ENCODE data around the gene WTIP. TPM values are rescaled to one million over a fixed set of nuclear protein-coding genes. Genes with fewer than 3 reads are reported as not detected.

WTIP gene
- total RNA-seq, 4 donors from 2014 or later, result 1.6 to 8.1 (median 2.9) TPM

- Histone ChIP-seq H3K4me1 (no peaks in the 10 kb centered on the region), H3K36me3 (no peaks in the 10 kb centered on the region), H3K27me3 (peaks cover 0 to 4% (median 0%) of the 10 kb centered on the region in 3 donors), H3K4me3 (no peak overlapping the region), H3K27ac (no peak overlapping the region), H3K9me3 (no peaks in the 10 kb centered on the region)
- TF ChIP-seq POLR2A (IDR thresholded peaks at IDR 0.05) (no peak), CTCF (IDR thresholded peaks at IDR 0.05 in 4 of 5, conservative IDR thresholded peaks at IDR 0.05 in 1 of 5) (no peak)
- no peak for DNase-seq
- intact Hi-C loops (cut with DNase I; ENCODE audit: low total_unique reads), result no loop called here
- in situ Hi-C loops (cut with MboI; ENCODE audit: low sequenced_read_pairs in 4 of 4), result loop anchor here in 1 of 4 donors (25.0 kb wide), 1 partner anchor 200 kb away; no protein-coding TSS in a partner anchor
- ATAC-seq, result no peak
These were observed 30.8 kb downstream of the WTIP start for GRCh38 chr19:34512254-34512822.

GRCh38 chr19:34513767-34514166 lies 32.2 kb downstream of the WTIP start:
- H3K9me3 ChIP-seq, result no peaks in the 10 kb centered on the region
- intact Hi-C loops (cut with DNase I; ENCODE audit: low total_unique reads), result no loop called here
- H3K27ac ChIP-seq, result no peak overlapping the region
- no peaks in the 10 kb centered on the region for H3K36me3 ChIP-seq
- peaks cover 0 to 4% (median 0%) of the 10 kb centered on the region in 3 donors for H3K27me3 ChIP-seq
- DNase-seq (no peak), ATAC-seq (no peak)
- no peak overlapping the region for H3K4me3 ChIP-seq
- in situ Hi-C loops (cut with MboI; ENCODE audit: low sequenced_read_pairs in 4 of 4), result loop anchor here in 1 of 4 donors (25.0 kb wide), 1 partner anchor 199 kb away; no protein-coding TSS in a partner anchor
- no peaks in the 10 kb centered on the region for H3K4me1 ChIP-seq
- TF ChIP-seq POLR2A (IDR thresholded peaks at IDR 0.05) (no peak), CTCF (IDR thresholded peaks at IDR 0.05 in 4 of 5, conservative IDR thresholded peaks at IDR 0.05 in 1 of 5) (no peak)

GRCh38 chr19:34519602-34520001 lies 38.0 kb downstream of the WTIP start:
- intact Hi-C loops (cut with DNase I; ENCODE audit: low total_unique reads) (no loop called here), in situ Hi-C loops (cut with MboI; ENCODE audit: low sequenced_read_pairs in 4 of 4) (loop anchor here in 1 of 4 donors (25.0 kb wide), 1 partner anchor 193 kb away; no protein-coding TSS in a partner anchor)
- no peaks in the 10 kb centered on the region for H3K4me1 ChIP-seq
- no peaks in the 10 kb centered on the region for H3K36me3 ChIP-seq
- no peaks in the 10 kb centered on the region for H3K27me3 ChIP-seq
- TF ChIP-seq POLR2A (IDR thresholded peaks at IDR 0.05) (no peak), CTCF (IDR thresholded peaks at IDR 0.05 in 4 of 5, conservative IDR thresholded peaks at IDR 0.05 in 1 of 5) (no peak)
- H3K9me3 ChIP-seq, result no peaks in the 10 kb centered on the region
- H3K4me3 ChIP-seq, result no peak overlapping the region
- DNase-seq (no peak), ATAC-seq (no peak)
- no peak overlapping the region for H3K27ac ChIP-seq

GRCh38 chr19:34523408-34523807 lies 41.9 kb downstream of the WTIP start:
- intact Hi-C loops (cut with DNase I; ENCODE audit: low total_unique reads) (no loop called here), in situ Hi-C loops (cut with MboI; ENCODE audit: low sequenced_read_pairs in 4 of 4) (loop anchor here in 1 of 4 donors (25.0 kb wide), 1 partner anchor 189 kb away; no protein-coding TSS in a partner anchor)
- Histone ChIP-seq H3K27me3 (no peaks in the 10 kb centered on the region), H3K36me3 (no peaks in the 10 kb centered on the region), H3K4me3 (no peak overlapping the region), H3K4me1 (no peaks in the 10 kb centered on the region), H3K9me3 (no peaks in the 10 kb centered on the region), H3K27ac (no peak overlapping the region)
- no peak for ATAC-seq
- DNase-seq, result no peak
- TF ChIP-seq CTCF (IDR thresholded peaks at IDR 0.05 in 4 of 5, conservative IDR thresholded peaks at IDR 0.05 in 1 of 5), result no peak
- TF ChIP-seq POLR2A (IDR thresholded peaks at IDR 0.05), result no peak

Data from gastrocnemius medialis (tissue), 4 donors.